8988T (cell line): ENCODE data around the gene PTPRN2.

Experiments used
- DNase-seq: peaks from one replicate; pipeline ENCODE4 v3.0.0; 2011

PTPRN2 gene

DNA sequence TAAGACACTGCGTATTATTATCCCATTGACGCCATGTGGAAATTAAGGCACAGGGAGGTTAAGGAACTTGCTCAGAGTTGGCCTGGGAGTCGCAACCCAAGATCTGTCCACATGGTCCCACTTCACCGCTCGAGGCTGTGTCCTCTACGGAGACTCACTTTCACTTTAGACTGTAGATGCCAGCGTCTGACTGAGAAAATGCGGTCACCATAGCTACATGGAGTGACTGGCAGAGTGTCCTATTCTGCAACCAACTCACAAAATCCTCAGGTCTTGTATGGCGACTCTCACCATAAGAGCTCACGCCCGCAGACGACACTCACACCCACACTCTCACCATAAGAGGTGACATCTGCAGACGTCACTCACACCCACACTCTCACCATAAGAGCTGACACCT lies 257.9 kb downstream of the PTPRN2 start:
- no peak for DNase-seq

- DNase-seq, result no peak
Observed at GRCh38 chr7:158329014-158329610, 258.5 kb downstream of the PTPRN2 start.

GRCh38 chr7:158328376-158329013 lies 259.1 kb downstream of the PTPRN2 start:
- DNase-seq, result no peak

- no peak for DNase-seq
Observed at GRCh38 chr7:158327571-158328180, 259.9 kb downstream of the PTPRN2 start.

DNA sequence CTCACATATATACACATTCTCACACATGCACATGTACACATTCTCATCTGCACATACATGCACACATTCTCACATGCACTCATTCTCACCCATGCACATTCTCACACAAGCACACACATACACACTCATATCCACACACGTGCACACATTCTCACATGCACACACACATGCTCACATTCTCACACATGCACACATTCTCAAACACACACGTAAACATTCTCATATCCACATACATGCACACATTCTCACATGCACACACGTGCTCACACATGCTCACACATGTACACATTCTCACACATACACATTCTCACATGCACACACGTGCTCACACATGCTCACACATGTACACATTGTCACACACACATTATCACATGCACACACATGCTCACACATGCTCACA lies 260.6 kb downstream of the PTPRN2 start:
- DNase-seq, result no peak

DNA sequence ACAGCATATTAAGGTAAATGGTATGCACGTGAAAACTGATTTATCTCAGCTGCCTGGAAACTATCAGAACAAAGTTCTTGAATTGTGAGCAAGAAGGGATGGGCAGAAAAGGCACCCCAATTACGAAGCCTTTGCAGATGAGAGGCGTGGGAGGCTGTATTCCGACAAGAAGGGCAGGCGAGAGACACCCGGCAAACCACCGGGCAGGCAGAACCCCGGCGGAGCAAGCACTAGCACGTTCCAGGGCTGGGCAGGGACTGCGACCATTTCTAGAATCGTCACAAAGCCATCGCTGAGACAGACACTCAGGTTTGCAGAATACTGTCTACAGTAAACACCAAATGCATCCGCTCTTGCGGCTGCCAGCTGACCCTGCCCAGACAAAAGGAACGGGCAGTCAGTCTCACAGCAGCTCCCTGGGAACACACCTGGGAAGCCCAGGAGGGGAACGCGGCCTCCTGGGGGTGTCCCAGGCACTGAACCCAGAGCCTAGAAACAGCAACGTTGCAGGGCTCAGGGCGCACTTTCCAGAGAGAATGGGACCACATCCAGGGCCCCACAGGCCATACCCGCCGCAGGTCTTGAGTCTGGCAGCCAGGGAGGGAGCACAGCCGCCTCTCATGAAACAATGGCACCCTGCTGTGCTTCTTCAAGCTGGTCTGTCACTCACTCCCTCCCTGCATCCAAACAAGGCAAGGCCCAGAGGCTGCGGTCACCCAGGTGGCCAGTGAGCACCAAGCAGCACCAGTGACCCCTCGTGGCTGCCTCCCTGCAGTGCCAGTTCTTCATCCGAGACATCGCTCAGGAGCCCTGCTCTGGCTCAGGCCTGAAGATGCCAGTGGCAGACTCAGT lies 261.9 kb downstream of the PTPRN2 start:
- no peak for DNase-seq

DNA sequence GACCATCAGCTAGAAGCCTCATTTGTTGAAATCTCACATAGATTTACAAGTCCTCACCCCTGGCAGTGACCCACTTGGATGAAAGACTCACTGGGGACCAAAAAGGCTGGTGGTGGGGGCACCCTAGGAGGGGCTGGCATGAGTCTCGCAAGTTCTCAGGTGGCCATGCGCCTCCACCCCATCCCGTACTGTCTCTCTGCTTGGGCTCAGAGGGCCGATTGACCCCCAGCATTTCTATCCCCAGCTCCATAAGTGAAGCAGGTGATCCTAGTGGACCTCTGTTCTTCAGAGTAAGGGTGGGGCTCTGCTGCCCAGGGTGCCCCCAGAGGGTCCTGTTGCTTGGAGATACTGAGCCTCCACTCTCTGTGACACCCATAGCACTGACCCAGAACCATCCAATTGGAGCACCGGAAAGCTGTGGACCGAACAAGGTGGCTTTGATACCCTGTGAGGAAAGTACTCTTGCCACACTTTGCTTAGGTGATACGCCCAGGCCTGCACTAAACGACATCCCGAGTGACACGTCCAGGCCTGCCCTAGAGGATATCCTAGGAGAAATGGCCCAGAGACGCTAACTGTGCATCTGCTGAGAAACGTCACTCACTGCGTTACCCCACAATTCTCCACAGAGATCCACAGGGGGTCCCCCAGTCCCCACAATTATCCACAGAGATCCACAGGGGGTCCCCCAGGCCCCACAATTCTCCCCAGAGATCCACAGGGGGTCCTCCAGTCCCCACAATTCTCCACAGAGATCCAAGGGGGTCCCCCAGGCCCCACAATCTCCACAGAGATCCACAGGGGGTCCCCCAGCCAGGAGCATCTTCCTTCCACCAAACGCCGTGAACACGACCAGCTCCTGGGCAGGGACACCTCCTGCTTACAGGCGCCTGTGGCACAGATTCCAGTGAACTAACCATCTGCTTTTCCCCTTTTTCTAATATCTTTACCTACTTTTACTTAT lies 262.9 kb downstream of the PTPRN2 start:
- no peak for DNase-seq

DNA sequence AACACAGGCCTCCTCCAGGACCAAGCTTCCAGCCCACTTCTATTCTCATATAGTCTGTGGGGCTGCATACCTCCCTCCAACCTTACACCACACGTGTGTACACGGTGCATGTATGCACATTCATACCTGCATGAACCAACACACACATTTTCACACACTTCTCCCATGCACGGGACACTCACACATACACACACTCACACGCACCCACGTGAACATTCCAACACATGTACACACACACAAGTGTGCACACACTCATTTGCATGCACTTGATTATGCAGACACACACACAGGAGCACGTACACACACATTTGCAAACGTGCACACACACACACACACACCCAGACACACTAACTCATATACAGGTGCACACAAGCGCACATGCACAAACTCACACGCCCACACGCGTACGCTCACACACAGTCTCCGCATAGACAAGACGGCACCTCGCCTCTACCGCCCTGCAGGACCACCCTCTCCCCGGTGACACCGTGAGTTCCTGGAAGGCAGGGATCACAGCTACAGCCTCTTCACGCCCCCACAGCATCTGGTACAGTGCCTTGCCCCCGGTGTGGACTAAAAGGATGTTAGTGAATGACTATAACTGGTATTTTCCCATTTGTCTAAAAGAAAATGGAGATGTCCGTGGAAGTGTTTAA lies 263.8 kb downstream of the PTPRN2 start:
- no peak for DNase-seq

- no peak for DNase-seq
Observed at GRCh38 chr7:158322616-158323530, 264.8 kb downstream of the PTPRN2 start.

GRCh38 chr7:158321936-158322615 lies 265.5 kb downstream of the PTPRN2 start:
- DNase-seq, result no peak

DNA sequence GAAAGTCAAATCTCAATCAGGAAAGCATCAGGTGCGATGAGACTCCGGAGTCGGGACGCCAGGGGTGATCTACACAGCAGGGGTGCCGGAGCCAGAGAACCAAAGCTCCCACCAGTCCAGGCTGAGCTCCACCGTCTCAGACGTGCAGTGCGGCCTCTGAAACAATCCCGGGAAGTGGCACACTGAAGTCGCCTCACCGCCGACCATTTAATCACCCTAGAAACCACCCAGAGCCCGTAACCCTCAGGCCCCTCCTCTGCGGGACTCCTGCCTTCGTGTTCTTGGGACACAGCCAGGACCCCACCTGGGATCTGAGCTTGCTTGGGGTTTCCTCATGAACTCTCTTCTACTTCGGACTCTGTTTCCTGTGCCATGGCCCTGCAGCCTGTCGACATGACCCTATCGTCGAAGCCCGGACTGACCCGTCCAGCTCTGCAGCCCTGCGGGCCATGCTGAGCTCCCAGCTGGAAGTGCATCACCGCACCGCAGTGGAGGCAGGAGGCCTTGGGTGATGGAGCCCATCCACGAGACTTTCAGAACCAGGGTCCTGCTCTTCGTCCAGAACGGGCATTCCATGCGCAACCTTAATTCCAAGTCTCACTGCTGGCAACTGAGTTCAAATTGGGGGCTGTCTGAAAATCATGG lies 266.4 kb downstream of the PTPRN2 start:
- DNase-seq, result no peak

- no peak for DNase-seq
Observed at GRCh38 chr7:158320328-158320727, 267.3 kb downstream of the PTPRN2 start.

DNA sequence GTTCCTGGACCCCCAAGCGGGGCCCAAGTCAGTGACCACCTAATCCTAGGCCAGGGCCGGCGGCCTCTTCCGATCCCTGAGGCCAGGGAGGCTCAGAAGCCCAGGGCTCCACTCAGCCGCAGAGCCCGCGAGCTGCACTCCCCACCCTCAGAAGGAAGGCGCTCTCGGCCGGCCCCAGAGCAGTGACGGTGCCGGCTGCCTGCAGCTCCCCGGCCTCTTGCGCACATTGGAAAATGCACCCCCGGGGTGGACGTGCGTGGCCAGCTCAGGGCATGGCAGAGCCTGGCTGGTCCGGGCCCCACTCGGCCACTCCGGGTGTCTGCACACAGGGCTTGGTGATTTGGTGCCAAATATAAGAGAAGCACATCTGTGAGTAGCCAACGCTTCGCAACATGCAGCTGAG lies 269.1 kb downstream of the PTPRN2 start:
- no peak for DNase-seq

GRCh38 chr7:158317238-158318205 lies 270.1 kb downstream of the PTPRN2 start:
- DNase-seq, result no peak

GRCh38 chr7:158316466-158317031 lies 271.1 kb downstream of the PTPRN2 start:
- DNase-seq, result no peak

DNA sequence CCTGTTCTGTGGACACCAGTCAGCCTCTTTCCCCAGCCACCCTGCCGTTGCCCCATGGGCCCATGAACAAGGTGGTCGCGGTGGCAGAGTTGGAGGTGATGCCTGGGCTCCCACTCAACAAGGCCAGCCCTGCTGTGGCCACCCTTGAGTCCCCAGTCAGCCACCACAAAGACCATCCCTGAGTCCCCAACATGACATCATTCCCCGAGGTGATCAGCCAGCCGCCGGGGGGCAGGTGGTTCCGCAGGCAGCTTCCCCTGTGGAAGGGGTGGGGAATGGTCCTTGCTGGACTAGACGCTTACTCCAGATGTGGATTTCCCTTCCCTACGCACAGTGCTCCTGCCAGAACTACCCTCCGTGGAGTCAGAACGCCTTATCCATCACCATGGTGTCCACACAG lies 271.7 kb downstream of the PTPRN2 start:
- DNase-seq, result no peak

DNA sequence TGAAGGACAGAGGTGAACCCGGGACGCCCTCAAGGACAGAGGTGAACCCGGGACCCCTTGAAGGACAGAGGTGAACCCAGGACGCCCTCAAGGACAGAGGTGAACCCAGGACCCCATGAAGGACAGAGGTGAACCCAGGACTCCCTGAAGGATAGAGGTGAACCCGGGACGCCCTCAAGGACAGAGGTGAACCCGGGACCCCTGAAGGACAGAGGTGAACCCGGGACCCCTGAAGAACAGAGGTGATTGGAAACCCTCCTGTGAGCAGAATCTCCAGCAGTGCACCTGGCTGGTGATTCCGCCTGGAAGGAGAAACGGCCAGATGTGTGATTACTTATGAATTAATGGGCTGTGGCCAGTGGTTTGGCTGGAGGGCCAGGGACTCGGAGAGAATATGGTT lies 272.3 kb downstream of the PTPRN2 start:
- DNase-seq, result no peak

DNA sequence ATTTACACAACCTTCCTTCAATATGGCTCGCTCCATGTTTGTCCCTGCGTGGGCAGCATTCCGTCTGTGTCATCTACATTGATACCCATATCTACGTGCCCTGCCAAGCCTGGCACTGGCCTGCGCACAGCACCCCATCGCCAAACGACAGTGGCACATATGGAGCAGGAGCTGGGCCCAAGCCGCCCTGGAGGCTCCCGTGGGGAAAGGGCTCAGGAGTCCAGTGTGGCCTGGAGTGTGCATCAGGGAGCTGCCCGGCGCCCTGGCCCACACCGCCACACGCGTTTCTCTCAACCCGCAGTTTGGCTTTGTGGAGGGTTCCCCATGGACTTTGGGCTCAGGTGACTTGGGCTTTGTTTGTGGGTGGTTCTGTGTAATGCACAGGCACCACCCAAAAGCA lies 273.2 kb downstream of the PTPRN2 start:
- no peak for DNase-seq
